Measurements from ENCODE around the gene MYH13. TPM values are rescaled to one million over a fixed set of nuclear protein-coding genes. Genes with fewer than 3 reads are reported as not detected.

MYH13 gene
- total RNA-seq, 1 experiment from 2014 or later = not detected

DNA sequence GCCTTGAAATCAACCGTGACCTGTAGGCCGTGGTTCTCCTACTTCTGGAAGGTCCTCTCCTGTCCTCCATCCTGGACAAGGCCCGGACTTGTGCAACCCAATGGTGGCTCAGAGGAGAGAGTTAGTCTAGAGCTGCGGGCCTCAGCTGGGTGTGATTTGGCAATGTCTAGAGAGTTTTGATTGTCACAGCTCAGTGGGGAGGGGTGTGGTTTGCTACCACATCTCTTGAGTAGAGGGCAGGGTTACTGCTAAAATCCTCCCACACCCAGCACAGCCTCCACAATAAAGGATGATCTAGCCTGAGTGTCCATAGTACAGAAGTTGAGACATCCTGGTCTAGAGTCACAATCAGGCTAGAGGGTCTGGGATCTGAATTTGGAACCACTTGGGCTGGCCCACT, 40.3 kb downstream of the MYH13 start:
- H4K8ac ChIP-seq (replicated peaks; ENCODE audit: insufficient read length, low read depth, low read length) = no peak overlapping the region
- H3K18ac ChIP-seq (ENCODE audit: insufficient read length, low read depth, low read length) = no peak overlapping the region
- no peak overlapping the region for H2BK20ac ChIP-seq (ENCODE audit: low read depth, low read length, poor library complexity, severe bottlenecking)
- no peak overlapping the region for H2BK5ac ChIP-seq (ENCODE audit: insufficient read length, low read length)
- Mint-ChIP-seq H3K27ac (no peak overlapping the region; a peak in 1 of 7 replicates), H3K9me3 (no peaks in the 10 kb centered on the region; a peak in 1 of 5 replicates), H3K27me3 (ENCODE audit: low read depth) (peaks cover 2% of the 10 kb centered on the region), H3K36me3 (ENCODE audit: insufficient read depth in 1 of 3, low read depth in 3 of 3) (no peaks in the 10 kb centered on the region), H3K4me1 (peaks cover 16 to 17% of the 10 kb centered on the region in 2 experiments), H3K4me3 (no peak overlapping the region)
- H2BK15ac ChIP-seq (ENCODE audit: low read depth, low read length) = no peak overlapping the region
- H2BK12ac ChIP-seq (ENCODE audit: insufficient read length, low read depth, low read length) = no peak overlapping the region
- H3K56ac ChIP-seq (ENCODE audit: insufficient read length, low read depth, low read length) = no peak overlapping the region
- no peak overlapping the region for H3T11ph ChIP-seq (ENCODE audit: low read length)
- no peak overlapping the region for H2AK5ac ChIP-seq (ENCODE audit: insufficient read length, low read length)
- no peaks in the 10 kb centered on the region for H3K23me2 ChIP-seq (ENCODE audit: insufficient read length, low read depth, low read length, poor library complexity, severe bottlenecking)
- no peak overlapping the region for H3K14ac ChIP-seq (ENCODE audit: insufficient read depth, low read length)
- H3K27me3 ChIP-seq (ENCODE audit: insufficient read depth, low read length) = no peaks in the 10 kb centered on the region
- H4K91ac ChIP-seq (ENCODE audit: insufficient read length, low read depth, low read length) = no peak overlapping the region
- no peak overlapping the region for H4K5ac ChIP-seq (ENCODE audit: insufficient read length, low read depth, low read length)
- H2AFZ ChIP-seq (ENCODE audit: low read length) = no peak overlapping the region
- H3K23ac ChIP-seq (ENCODE audit: insufficient read length, low read depth, low read length) = no peak overlapping the region
- H3K4ac ChIP-seq (ENCODE audit: low read depth, low read length) = no peak overlapping the region
- H2BK120ac ChIP-seq (ENCODE audit: low read depth, low read length, poor library complexity, severe bottlenecking) = no peak overlapping the region
- no peak for TF ChIP-seq CTCF (conservative IDR thresholded peaks at IDR 0.05)
- no peak overlapping the region for H3K4me2 ChIP-seq (ENCODE audit: insufficient read depth, insufficient read length, low read length)
- H3K79me2 ChIP-seq (ENCODE audit: insufficient read depth, low read length) = no peaks in the 10 kb centered on the region
- no peak overlapping the region for H3K27ac ChIP-seq (ENCODE audit: insufficient read length, low read depth, low read length)
- DNase-seq = no peak
- no CpG with 5 or more reads among the region's 4 CpGs for WGBS (ENCODE audit: extremely low coverage, insufficient read length, low lambda C conversion rate)
- H3K9ac ChIP-seq (ENCODE audit: extremely low read depth, insufficient read length, low read length) = no peak overlapping the region
- H4K20me1 ChIP-seq (ENCODE audit: control insufficient read depth, insufficient read depth, insufficient read length) = no peaks in the 10 kb centered on the region
- H3K79me1 ChIP-seq (ENCODE audit: insufficient read depth, low read depth, low read length, poor library complexity, severe bottlenecking) = no peaks in the 10 kb centered on the region
- H3K4me1 ChIP-seq (ENCODE audit: insufficient read depth, low read length) = no peaks in the 10 kb centered on the region; the same call in 1 of the 2 replicates
- H3K9me3 ChIP-seq (ENCODE audit: control insufficient read depth, low read depth, low read length) = no peaks in the 10 kb centered on the region
